Measurements from ENCODE around the gene CASKIN2. TPM values are rescaled to one million over a fixed set of nuclear protein-coding genes. Genes with fewer than 3 reads are reported as not detected.

Gene CASKIN2
- total and polyA plus RNA-seq, 10 of the 15 experiments (the other 5 are each of a cell fraction or from before 2014, with no cell fraction given): 0.02 to 2.7 (median 0.44) TPM; not detected in 1

GRCh38 chr17:75454193-75454592, 61.1 kb downstream of the CASKIN2 start (continued):
- TF ChIP-seq SREBF1 (IDR thresholded peaks at IDR 0.05; ENCODE audit: low read length): no peak
- peak; percentile 63; the same call in 1 of the 2 replicates for TF ChIP-seq NR2F1 (conservative IDR thresholded peaks at IDR 0.05)
- no peak for TF ChIP-seq ZSCAN29 (IDR thresholded peaks at IDR 0.05)
- no peak for TF ChIP-seq YY1 (IDR thresholded peaks at IDR 0.05; ENCODE audit: low read depth, low read length)
- TF ChIP-seq FOXK2 (IDR thresholded peaks at IDR 0.05): no peak
- no peak for TF ChIP-seq STAT1 (conservative IDR thresholded peaks at IDR 0.05)
- no peak for TF ChIP-seq SUZ12 (IDR thresholded peaks at IDR 0.05; ENCODE audit: unreplicated experiment)
- no peak for TF ChIP-seq ZNF217 (IDR thresholded peaks at IDR 0.05)
- no peak for TF ChIP-seq ZBED1 (IDR thresholded peaks at IDR 0.05; ENCODE audit: borderline replicate concordance)
- no peak for TF ChIP-seq BMI1 (IDR thresholded peaks at IDR 0.05; ENCODE audit: borderline replicate concordance)
- no peak for TF ChIP-seq IRF5 (IDR thresholded peaks at IDR 0.05; ENCODE audit: borderline replicate concordance)
- no peak for TF ChIP-seq USF2 (IDR thresholded peaks at IDR 0.05; ENCODE audit: borderline replicate concordance, low read depth, low read length)
- no peak for TF ChIP-seq TCF7 (IDR thresholded peaks at IDR 0.05; ENCODE audit: borderline replicate concordance)
- TF ChIP-seq, protein P1, sequence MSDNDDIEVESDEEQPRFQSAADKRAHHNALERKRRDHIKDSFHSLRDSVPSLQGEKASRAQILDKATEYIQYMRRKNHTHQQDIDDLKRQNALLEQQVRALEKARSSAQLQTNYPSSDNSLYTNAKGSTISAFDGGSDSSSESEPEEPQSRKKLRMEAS (IDR thresholded peaks at IDR 0.05; ENCODE audit: low read depth, low read length): no peak
- peak; percentile 63 for TF ChIP-seq IKZF1 (conservative IDR thresholded peaks at IDR 0.05)
- TF ChIP-seq, protein P2, sequence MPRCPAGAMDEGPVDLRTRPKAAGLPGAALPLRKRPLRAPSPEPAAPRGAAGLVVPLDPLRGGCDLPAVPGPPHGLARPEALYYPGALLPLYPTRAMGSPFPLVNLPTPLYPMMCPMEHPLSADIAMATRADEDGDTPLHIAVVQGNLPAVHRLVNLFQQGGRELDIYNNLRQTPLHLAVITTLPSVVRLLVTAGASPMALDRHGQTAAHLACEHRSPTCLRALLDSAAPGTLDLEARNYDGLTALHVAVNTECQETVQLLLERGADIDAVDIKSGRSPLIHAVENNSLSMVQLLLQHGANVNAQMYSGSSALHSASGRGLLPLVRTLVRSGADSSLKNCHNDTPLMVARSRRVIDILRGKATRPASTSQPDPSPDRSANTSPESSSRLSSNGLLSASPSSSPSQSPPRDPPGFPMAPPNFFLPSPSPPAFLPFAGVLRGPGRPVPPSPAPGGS (IDR thresholded peaks at IDR 0.05; ENCODE audit: borderline replicate concordance, insufficient read depth, low read depth, low read length, poor library complexity, severe bottlenecking): no peak
- TF ChIP-seq KLF5 (IDR thresholded peaks at IDR 0.05; ENCODE audit: partially characterized antibody): no peak
- TF ChIP-seq NFXL1 (IDR thresholded peaks at IDR 0.05; ENCODE audit: borderline replicate concordance): no peak
- TF ChIP-seq MLLT1 (IDR thresholded peaks at IDR 0.05): no peak
- TF ChIP-seq ZNF274 (IDR thresholded peaks at IDR 0.05; ENCODE audit: insufficient read depth, insufficient read length): no peak
- TF ChIP-seq PKNOX1 (IDR thresholded peaks at IDR 0.05): peak; percentile 41; the same call in 1 of the 2 replicates
- TF ChIP-seq RCOR1 (conservative IDR thresholded peaks at IDR 0.05; ENCODE audit: low read depth, low read length): no peak

Measured in GM12878 (cell line).